ENCODE results near the gene ARHGEF7. TPM values are rescaled to one million over a fixed set of nuclear protein-coding genes. Genes with fewer than 3 reads are reported as not detected.
A peak's percentile ranks its signal among the peaks of the same experiment; 100 is the strongest.
"Not testable (repeated sequence)": the region's sequence is repeated elsewhere in the genome, so short reads cannot be mapped to it uniquely, and the experiment has no call there.

ARHGEF7 gene
- total RNA-seq, 1 donor from 2014 or later: 270 TPM

GRCh38 chr13:111074826-111075225 lies 40.3 kb upstream of the ARHGEF7 start:
- TF ChIP-seq, protein P1, sequence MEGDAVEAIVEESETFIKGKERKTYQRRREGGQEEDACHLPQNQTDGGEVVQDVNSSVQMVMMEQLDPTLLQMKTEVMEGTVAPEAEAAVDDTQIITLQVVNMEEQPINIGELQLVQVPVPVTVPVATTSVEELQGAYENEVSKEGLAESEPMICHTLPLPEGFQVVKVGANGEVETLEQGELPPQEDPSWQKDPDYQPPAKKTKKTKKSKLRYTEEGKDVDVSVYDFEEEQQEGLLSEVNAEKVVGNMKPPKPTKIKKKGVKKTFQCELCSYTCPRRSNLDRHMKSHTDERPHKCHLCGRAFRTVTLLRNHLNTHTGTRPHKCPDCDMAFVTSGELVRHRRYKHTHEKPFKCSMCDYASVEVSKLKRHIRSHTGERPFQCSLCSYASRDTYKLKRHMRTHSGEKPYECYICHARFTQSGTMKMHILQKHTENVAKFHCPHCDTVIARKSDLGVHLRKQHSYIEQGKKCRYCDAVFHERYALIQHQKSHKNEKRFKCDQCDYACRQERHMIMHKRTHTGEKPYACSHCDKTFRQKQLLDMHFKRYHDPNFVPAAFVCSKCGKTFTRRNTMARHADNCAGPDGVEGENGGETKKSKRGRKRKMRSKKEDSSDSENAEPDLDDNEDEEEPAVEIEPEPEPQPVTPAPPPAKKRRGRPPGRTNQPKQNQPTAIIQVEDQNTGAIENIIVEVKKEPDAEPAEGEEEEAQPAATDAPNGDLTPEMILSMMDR (IDR thresholded peaks at IDR 0.05; ENCODE audit: unreplicated experiment): no peak
- Mint-ChIP-seq H3K27ac (ENCODE audit: unreplicated experiment) (no peak overlapping the region), H3K27me3 (ENCODE audit: unreplicated experiment) (peaks cover 10% of the 10 kb centered on the region), H3K9me3 (ENCODE audit: unreplicated experiment) (peaks cover 9% of the 10 kb centered on the region), H3K4me1 (ENCODE audit: unreplicated experiment) (no peaks in the 10 kb centered on the region), H3K4me3 (ENCODE audit: unreplicated experiment) (no peak overlapping the region), H3K36me3 (ENCODE audit: low read depth, unreplicated experiment) (peaks cover 13% of the 10 kb centered on the region)
- no peak for DNase-seq (ENCODE audit: low spot score)

- DNase-seq (ENCODE audit: low spot score): no peak
- H3K9me3 Mint-ChIP-seq (ENCODE audit: unreplicated experiment): no peaks in the 10 kb centered on the region
- H3K4me3 Mint-ChIP-seq (ENCODE audit: unreplicated experiment): peak overlapping the region; percentile 5
- peaks cover 6% of the 10 kb centered on the region for H3K36me3 Mint-ChIP-seq (ENCODE audit: low read depth, unreplicated experiment)
- no peak overlapping the region for H3K27ac Mint-ChIP-seq (ENCODE audit: unreplicated experiment)
- H3K4me1 Mint-ChIP-seq (ENCODE audit: unreplicated experiment): no peaks in the 10 kb centered on the region
- H3K27me3 Mint-ChIP-seq (ENCODE audit: unreplicated experiment): peaks cover 4% of the 10 kb centered on the region
- TF ChIP-seq, protein P1 (IDR thresholded peaks at IDR 0.05; ENCODE audit: unreplicated experiment): no peak
Observed at GRCh38 chr13:111076155-111077013, 38.7 kb upstream of the ARHGEF7 start.

DNA sequence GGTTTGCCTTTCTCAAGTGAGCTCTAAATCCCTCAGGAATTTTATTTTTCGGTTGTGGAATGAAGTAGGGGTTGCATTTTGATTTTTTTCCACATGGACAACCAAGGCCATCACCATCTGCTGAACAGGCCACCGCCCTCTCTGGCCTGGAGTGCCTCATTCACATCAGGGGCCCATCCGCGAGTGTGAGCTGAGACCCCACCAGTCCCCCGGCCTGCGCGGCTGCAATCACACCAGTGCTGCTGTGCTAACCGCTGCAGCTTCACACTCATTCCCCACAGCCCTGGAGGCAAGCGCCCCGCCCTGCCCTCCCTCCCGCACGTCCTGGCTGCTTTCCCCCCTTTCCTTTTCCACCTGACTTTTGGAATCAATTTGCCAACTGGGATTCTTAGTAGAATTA lies 35.7 kb upstream of the ARHGEF7 start:
- no peak for DNase-seq (ENCODE audit: low spot score)
- peaks cover 4% of the 10 kb centered on the region for H3K27me3 Mint-ChIP-seq (ENCODE audit: unreplicated experiment)
- no peaks in the 10 kb centered on the region for H3K4me1 Mint-ChIP-seq (ENCODE audit: unreplicated experiment)

DNA sequence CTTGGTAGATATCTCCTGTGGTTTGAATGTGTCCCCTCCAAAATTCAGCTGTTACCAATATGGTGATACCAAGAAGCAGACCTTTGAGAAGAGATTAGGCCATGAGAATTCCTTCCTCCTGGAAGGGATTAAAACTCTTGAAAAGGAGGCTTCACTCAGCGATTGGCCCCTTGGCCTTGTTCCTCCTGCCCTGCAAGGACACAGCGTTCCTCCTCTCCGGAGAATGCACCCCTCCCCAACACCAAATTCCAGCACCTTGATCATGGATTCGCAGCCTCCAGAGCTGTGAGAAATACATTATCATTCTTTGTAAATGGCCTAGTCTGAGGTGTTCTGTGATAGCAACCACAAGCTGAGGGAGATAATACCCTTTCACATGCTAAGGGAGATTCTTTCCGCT lies 34.5 kb upstream of the ARHGEF7 start:
- TF ChIP-seq, protein P1 (IDR thresholded peaks at IDR 0.05; ENCODE audit: unreplicated experiment): no peak
- no peak for DNase-seq (ENCODE audit: low spot score)
- no peak overlapping the region for H3K4me3 Mint-ChIP-seq (ENCODE audit: unreplicated experiment)
- H3K36me3 Mint-ChIP-seq (ENCODE audit: low read depth, unreplicated experiment): peaks cover 2% of the 10 kb centered on the region
- peaks cover 2% of the 10 kb centered on the region for H3K27me3 Mint-ChIP-seq (ENCODE audit: unreplicated experiment)
- H3K4me1 Mint-ChIP-seq (ENCODE audit: unreplicated experiment): no peaks in the 10 kb centered on the region
- no peak overlapping the region for H3K27ac Mint-ChIP-seq (ENCODE audit: unreplicated experiment)
- H3K9me3 Mint-ChIP-seq (ENCODE audit: unreplicated experiment): no peaks in the 10 kb centered on the region

More for the DNA sequence above, 35.7 kb upstream of the ARHGEF7 start:
- TF ChIP-seq, protein P1 (IDR thresholded peaks at IDR 0.05; ENCODE audit: unreplicated experiment): no peak
- H3K9me3 Mint-ChIP-seq (ENCODE audit: unreplicated experiment): no peaks in the 10 kb centered on the region
- H3K4me3 Mint-ChIP-seq (ENCODE audit: unreplicated experiment): no peak overlapping the region
- H3K36me3 Mint-ChIP-seq (ENCODE audit: low read depth, unreplicated experiment): peaks cover 6% of the 10 kb centered on the region
- no peak overlapping the region for H3K27ac Mint-ChIP-seq (ENCODE audit: unreplicated experiment)

GRCh38 chr13:111082240-111082639 lies 32.9 kb upstream of the ARHGEF7 start:
- Mint-ChIP-seq H3K4me3 (ENCODE audit: unreplicated experiment) (no peak overlapping the region), H3K36me3 (ENCODE audit: low read depth, unreplicated experiment) (no peaks in the 10 kb centered on the region), H3K9me3 (ENCODE audit: unreplicated experiment) (no peaks in the 10 kb centered on the region), H3K27ac (ENCODE audit: unreplicated experiment) (no peak overlapping the region), H3K4me1 (ENCODE audit: unreplicated experiment) (no peaks in the 10 kb centered on the region), H3K27me3 (ENCODE audit: unreplicated experiment) (peaks cover under 1% of the 10 kb centered on the region)
- TF ChIP-seq, protein P1 (IDR thresholded peaks at IDR 0.05; ENCODE audit: unreplicated experiment): no peak
- DNase-seq (ENCODE audit: low spot score): no peak

GRCh38 chr13:111082769-111083168 lies 32.3 kb upstream of the ARHGEF7 start:
- not testable (repeated sequence) for H3K9me3 Mint-ChIP-seq (ENCODE audit: unreplicated experiment); H3K4me3 Mint-ChIP-seq (ENCODE audit: unreplicated experiment)

DNA sequence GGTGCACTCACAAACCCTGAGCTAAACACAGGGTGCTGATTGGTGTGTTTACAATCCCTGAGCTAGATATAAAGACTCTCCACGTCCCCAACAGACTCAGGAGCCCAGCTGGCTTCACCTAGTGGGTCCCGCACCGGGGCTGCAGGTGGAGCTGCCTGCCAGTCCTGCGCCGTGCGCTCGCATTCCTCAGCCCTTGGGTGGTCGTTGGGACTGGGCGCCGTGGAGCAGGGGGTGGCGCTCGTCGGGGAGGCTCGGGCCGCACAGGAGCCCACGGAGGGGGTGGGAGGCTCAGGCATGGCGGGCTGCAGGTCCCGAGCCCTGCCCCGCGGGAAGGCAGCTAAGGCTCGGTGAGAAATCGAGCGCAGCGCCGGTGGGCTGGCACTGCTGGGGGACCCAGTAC lies 31.4 kb upstream of the ARHGEF7 start:
- H3K27ac Mint-ChIP-seq (ENCODE audit: unreplicated experiment); H3K4me3 Mint-ChIP-seq (ENCODE audit: unreplicated experiment); H3K4me1 Mint-ChIP-seq (ENCODE audit: unreplicated experiment); H3K27me3 Mint-ChIP-seq (ENCODE audit: unreplicated experiment); H3K36me3 Mint-ChIP-seq (ENCODE audit: low read depth, unreplicated experiment); DNase-seq (ENCODE audit: low spot score); H3K9me3 Mint-ChIP-seq (ENCODE audit: unreplicated experiment): not testable (repeated sequence)

More at GRCh38 chr13:111082769-111083168, 32.3 kb upstream of the ARHGEF7 start:
- not testable (repeated sequence) for H3K27me3 Mint-ChIP-seq (ENCODE audit: unreplicated experiment); H3K36me3 Mint-ChIP-seq (ENCODE audit: low read depth, unreplicated experiment); H3K4me1 Mint-ChIP-seq (ENCODE audit: unreplicated experiment); H3K27ac Mint-ChIP-seq (ENCODE audit: unreplicated experiment); DNase-seq (ENCODE audit: low spot score)

Data from endothelial cell (in vitro differentiated cells).